ENCODE measurements around the gene PLCG2.
"Not testable (repeated sequence)": the region's sequence is repeated elsewhere in the genome, so short reads cannot be mapped to it uniquely, and the experiment has no call there.

Gene PLCG2

GRCh38 chr16:81877490-81877889 is 98.4 kb downstream of the PLCG2 start:
- DNase-seq (ENCODE audit: low read depth in 2 of 2), result not testable (repeated sequence)

- DNase-seq (ENCODE audit: low read depth in 2 of 2), result no peak
Observed at GRCh38 chr16:81878529-81878928, 99.4 kb downstream of the PLCG2 start.

GRCh38 chr16:81879625-81880024 is 100.5 kb downstream of the PLCG2 start:
- no peak for DNase-seq (ENCODE audit: low read depth in 2 of 2)

GRCh38 chr16:81880816-81881215 is 101.7 kb downstream of the PLCG2 start:
- no peak for DNase-seq (ENCODE audit: low read depth in 2 of 2)

- no peak for DNase-seq (ENCODE audit: low read depth in 2 of 2)
Observed at GRCh38 chr16:81881228-81881627, 102.1 kb downstream of the PLCG2 start.

- no peak for DNase-seq (ENCODE audit: low read depth in 2 of 2)
Observed at GRCh38 chr16:81882559-81882958, 103.5 kb downstream of the PLCG2 start.

- DNase-seq (ENCODE audit: low read depth in 2 of 2), result no peak
Observed at GRCh38 chr16:81883235-81883634, 104.1 kb downstream of the PLCG2 start.

- no peak for DNase-seq (ENCODE audit: low read depth in 2 of 2)
Observed at GRCh38 chr16:81885976-81886586, 107.0 kb downstream of the PLCG2 start.

GRCh38 chr16:81888520-81889394 is 109.7 kb downstream of the PLCG2 start:
- DNase-seq (ENCODE audit: low read depth in 2 of 2), result no peak

- DNase-seq (ENCODE audit: low read depth in 2 of 2), result no peak
Observed at GRCh38 chr16:81891736-81892364, 112.8 kb downstream of the PLCG2 start.

- DNase-seq (ENCODE audit: low read depth in 2 of 2), result no peak
Observed at GRCh38 chr16:81894592-81894991, 115.5 kb downstream of the PLCG2 start.

- no peak for DNase-seq (ENCODE audit: low read depth in 2 of 2)
Observed at GRCh38 chr16:81896902-81897301, 117.8 kb downstream of the PLCG2 start.

GRCh38 chr16:81899601-81900000 is 120.5 kb downstream of the PLCG2 start:
- no peak for DNase-seq (ENCODE audit: low read depth in 2 of 2)

GRCh38 chr16:81900014-81900413 is 120.9 kb downstream of the PLCG2 start:
- DNase-seq (ENCODE audit: low read depth in 2 of 2), result no peak

- no peak for DNase-seq (ENCODE audit: low read depth in 2 of 2)
Observed at GRCh38 chr16:81900456-81900855, 121.4 kb downstream of the PLCG2 start.

GRCh38 chr16:81901484-81901883 is 122.4 kb downstream of the PLCG2 start:
- no peak for DNase-seq (ENCODE audit: low read depth in 2 of 2)

GRCh38 chr16:81902025-81902424 is 122.9 kb downstream of the PLCG2 start:
- DNase-seq (ENCODE audit: low read depth in 2 of 2), result no peak

GRCh38 chr16:81904320-81904719 is 125.2 kb downstream of the PLCG2 start:
- DNase-seq (ENCODE audit: low read depth in 2 of 2), result no peak

- no peak for DNase-seq (ENCODE audit: low read depth in 2 of 2)
Observed at GRCh38 chr16:81905277-81905676, 126.2 kb downstream of the PLCG2 start.

- no peak for DNase-seq (ENCODE audit: low read depth in 2 of 2)
Observed at GRCh38 chr16:81907681-81908080, 128.6 kb downstream of the PLCG2 start.

- no peak for DNase-seq (ENCODE audit: low read depth in 2 of 2)
Observed at GRCh38 chr16:81908466-81909262, 129.6 kb downstream of the PLCG2 start.

- DNase-seq (ENCODE audit: low read depth in 2 of 2), result no peak
Observed at GRCh38 chr16:81910366-81910885, 131.3 kb downstream of the PLCG2 start.
